Measurements from ENCODE around the gene FKBP1A.

Gene FKBP1A

GRCh38 chr20:1436263-1436662 lies 43.4 kb upstream of the FKBP1A start:
- no peak for DNase-seq (ENCODE audit: low read depth)
- no peak overlapping the region for H3K4me3 ChIP-seq (replicated peaks; ENCODE audit: low read depth, low read length)
- TF ChIP-seq CTCF (IDR thresholded peaks at IDR 0.05; ENCODE audit: low read length, missing control alignments): no peak

GRCh38 chr20:1435337-1435699 lies 42.5 kb upstream of the FKBP1A start:
- TF ChIP-seq CTCF (IDR thresholded peaks at IDR 0.05; ENCODE audit: low read length, missing control alignments): no peak
- DNase-seq (ENCODE audit: low read depth): no peak
- H3K4me3 ChIP-seq (replicated peaks; ENCODE audit: low read depth, low read length): no peak overlapping the region

GRCh38 chr20:1434571-1435336 lies 41.9 kb upstream of the FKBP1A start:
- H3K4me3 ChIP-seq (replicated peaks; ENCODE audit: low read depth, low read length): no peak overlapping the region
- TF ChIP-seq CTCF (IDR thresholded peaks at IDR 0.05; ENCODE audit: low read length, missing control alignments): no peak
- DNase-seq (ENCODE audit: low read depth): peak; percentile 94

GRCh38 chr20:1431158-1431557 lies 38.3 kb upstream of the FKBP1A start:
- no peak for TF ChIP-seq CTCF (IDR thresholded peaks at IDR 0.05; ENCODE audit: low read length, missing control alignments)
- no peak overlapping the region for H3K4me3 ChIP-seq (replicated peaks; ENCODE audit: low read depth, low read length)
- no peak for DNase-seq (ENCODE audit: low read depth)

- no peak for TF ChIP-seq CTCF (IDR thresholded peaks at IDR 0.05; ENCODE audit: low read length, missing control alignments)
- H3K4me3 ChIP-seq (replicated peaks; ENCODE audit: low read depth, low read length): no peak overlapping the region
- DNase-seq (ENCODE audit: low read depth): peak; percentile 92
These were observed 37.2 kb upstream of the FKBP1A start for GRCh38 chr20:1430004-1430451.

GRCh38 chr20:1429143-1429728 lies 36.4 kb upstream of the FKBP1A start:
- no peak for TF ChIP-seq CTCF (IDR thresholded peaks at IDR 0.05; ENCODE audit: low read length, missing control alignments)
- no peak overlapping the region for H3K4me3 ChIP-seq (replicated peaks; ENCODE audit: low read depth, low read length)
- DNase-seq (ENCODE audit: low read depth): no peak
